GM12878 (cell line): ENCODE measurements around the gene SLC35F3. TPM values are rescaled to one million over a fixed set of nuclear protein-coding genes. Genes with fewer than 3 reads are reported as not detected.

Experiments
- ATAC-seq: fragments of 200-7000 bp; cut with Tn5 transposase; 3 replicates; pipeline ENCODE4 v1.9.1; 2020; ENCODE audit warnings: mild to moderate bottlenecking, moderate library complexity
- BruUV-seq: library from RNA; stranded (reverse); fragments of 400-500 nt; replicated peaks from 2 replicates; lab custom pipeline; 2021; lab: Mats Ljungman, UMichigan
- CTCF ChIA-PET: fragments of 300-600 bp; sonication (Branson Sonifier 250); formaldehyde crosslinking; extraction: SDS; loops from one replicate; lab custom pipeline; 2021; ENCODE audit warnings: inconsistent platforms; lab: Yijun Ruan, JAX
- POLR2A ChIA-PET: fragments of 350-600 bp; formaldehyde crosslinking; extraction: SDS; loops from one replicate; lab custom pipeline; 2021; ENCODE audit warnings: inconsistent platforms; lab: Charles Lee
- RAD21 ChIA-PET: fragments of 300-600 bp; sonication (Branson Sonifier 250); formaldehyde crosslinking; loops from one replicate; lab custom pipeline; 2023; ENCODE audit warnings: antibody characterized with exemption; ENCODE audit not compliant: unreplicated experiment; lab: Charles Lee
- SMC1A ChIA-PET: fragments of 300-600 bp; sonication (Branson Sonifier 250); formaldehyde crosslinking; loops from one replicate; lab custom pipeline; 2023; ENCODE audit not compliant: unreplicated experiment, uncharacterized antibody; lab: Charles Lee
- DNase-seq: peaks from one replicate; pipeline ENCODE4 v3.0.0-alpha.2; 2011; ENCODE audit warnings: low read depth, low spot score
- FAIRE-seq: peaks from 3 replicates; lab custom pipeline; 2011; peaks lifted over from hg19 to GRCh38; lab: Jason Lieb, UNC
- H2AFZ ChIP-seq: 2 replicates; pipeline ENCODE4 v1.6.0; 2011; ENCODE audit warnings: low read depth, low read length, control low read depth; ENCODE audit not compliant: control insufficient read depth
- H3K27ac ChIP-seq: 2 replicates; pipeline ENCODE4 v1.5.1; 2011; ENCODE audit warnings: control low read depth; ENCODE audit not compliant: control insufficient read depth, insufficient read depth
- H3K27me3 ChIP-seq, 2 experiments: replicated peaks in 1 of 2; 2 replicates each; pipeline versions ENCODE4 v1.6.0 to v1.6.1; 2011; ENCODE audit warnings: low read length in 1 of 2; ENCODE audit not compliant: control insufficient read depth in 2 of 2, insufficient read depth in 2 of 2
- H3K36me3 ChIP-seq, 2 experiments: 2 replicates each; pipeline ENCODE4 v1.5.1; 2011; ENCODE audit warnings: low read length in 1 of 2; ENCODE audit not compliant: control insufficient read depth in 2 of 2, insufficient read depth in 2 of 2
- H3K4me1 ChIP-seq: 2 replicates; pipeline ENCODE4 v1.6.1; 2011; ENCODE audit warnings: mild to moderate bottlenecking, low read length, moderate library complexity, mixed read lengths; ENCODE audit not compliant: control insufficient read depth, insufficient read depth
- H3K4me2 ChIP-seq: 2 replicates; pipeline ENCODE4 v1.6.0; 2011; ENCODE audit warnings: control low read depth; ENCODE audit not compliant: control insufficient read depth, insufficient read depth
- H3K4me3 ChIP-seq: fragments of 200-600 bp; sonication (generic); 2 replicates; pipeline ENCODE4 v1.5.1; 2016
- H3K79me2 ChIP-seq: 2 replicates; pipeline ENCODE4 v1.6.0; 2011; ENCODE audit warnings: low read length; ENCODE audit not compliant: control insufficient read depth, insufficient read depth
- H3K9ac ChIP-seq: 2 replicates; pipeline ENCODE4 v1.8.0; 2011; ENCODE audit warnings: low read length, control low read depth, mixed read lengths; ENCODE audit not compliant: control insufficient read depth, insufficient read depth
- H3K9me3 ChIP-seq: replicated peaks from 3 replicates; pipeline ENCODE4 v1.5.1; 2011; ENCODE audit warnings: mild to moderate bottlenecking, low read length; ENCODE audit not compliant: control insufficient read depth, insufficient read depth
- H4K20me1 ChIP-seq: 2 replicates; pipeline ENCODE4 v1.6.0; 2011; ENCODE audit not compliant: control insufficient read depth, insufficient read depth
- CBX5 ChIP-seq: sonication (generic); IDR thresholded peaks from 2 replicates; pipeline ENCODE4 v1.6.1; 2016; ENCODE audit warnings: low read depth, moderate library complexity, mild to moderate bottlenecking, inconsistent platforms
- EGR1 ChIP-seq, 2 experiments: IDR thresholded peaks; 1 replicate in 1 of 2; 2 replicates in 1 of 2; pipeline ENCODE4 v1.6.1; 2011 to 2012; ENCODE audit warnings: low read depth in 2 of 2, low read length in 2 of 2, borderline replicate concordance in 1 of 2, mild to moderate bottlenecking in 1 of 2, moderate library complexity in 1 of 2
- HDGF ChIP-seq: fragments of 450-650 bp; IDR thresholded peaks from 2 replicates; pipeline ENCODE4 v1.6.1; 2016; ENCODE audit warnings: antibody characterized with exemption
- JUNB ChIP-seq: IDR thresholded peaks from 2 replicates; pipeline ENCODE4 v1.6.1; 2016; ENCODE audit warnings: antibody characterized with exemption, mild to moderate bottlenecking
- MEF2B ChIP-seq: fragments of 450-650 bp; IDR thresholded peaks from 2 replicates; pipeline ENCODE4 v1.6.1; 2018; ENCODE audit warnings: mild to moderate bottlenecking, moderate library complexity; ENCODE audit not compliant: partially characterized antibody, poor library complexity, severe bottlenecking
- POLR2AphosphoS2 ChIP-seq: IDR thresholded peaks from 2 replicates; pipeline ENCODE4 v1.6.1; 2011; ENCODE audit warnings: low read depth, mild to moderate bottlenecking, low read length, improper control_type of control experiment, moderate library complexity
- RB1 ChIP-seq: fragments of 450-650 bp; formaldehyde crosslinking; IDR thresholded peaks from 2 replicates; pipeline ENCODE4 v1.6.1; 2017; ENCODE audit warnings: mild to moderate bottlenecking, borderline replicate concordance
- SP1 ChIP-seq: IDR thresholded peaks from one replicate; pipeline ENCODE4 v1.6.1; 2011; ENCODE audit warnings: low read depth, low read length
- TCF7 ChIP-seq: IDR thresholded peaks from 2 replicates; pipeline ENCODE4 v1.6.1; 2014; ENCODE audit warnings: antibody characterized with exemption, borderline replicate concordance
- WGBS: methylation state at CpG from one replicate; pipeline ENCODE4 v1.1.6; 2016; ENCODE audit warnings: low lambda C conversion rate; ENCODE audit not compliant: insufficient replicate concordance, insufficient coverage; ENCODE audit errors: missing lambda C conversion rate; 5-methylcytosine and 5-hydroxymethylcytosine counted together
- in situ Hi-C: fragments of 300-500 bp; cut with MboI; formaldehyde crosslinking; loops from 9 replicates; pipeline ENCODE4 v1.14.3; 2018; ENCODE audit warnings: mixed read lengths
- intact Hi-C: fragments of 100-400 bp; cut with micrococcal nuclease; formaldehyde crosslinking; loops from one replicate; pipeline ENCODE4 v1.14.2; 2022; ENCODE audit not compliant: unreplicated experiment
- polyA plus RNA-seq, 11 experiments: library from polyadenylated mRNA; depleted of rRNA in 4 of 11; unstranded in 6 of 11; stranded (reverse) in 5 of 11; fragments of >200 nt; fragmentation: Nextera tagmentation in 4 of 11; fragmentation: Illumina TruSeq in 1 of 11; extraction: Ambion mirVana in 4 of 11; extraction: Trizol in 1 of 11; gene quantifications; 1 replicate in 1 of 11; 2 replicates in 10 of 11; pipeline versions ENCODE4 v1.2.1 to v1.2.3, GENCODE V29; 2011 to 2016; ENCODE audit warnings: inconsistent platforms in 2 of 11, missing spikeins in 2 of 11, low read depth in 1 of 11
- total RNA-seq, 4 experiments: library from RNA; depleted of rRNA in 3 of 4; stranded (reverse); fragments of >200 nt in 3 of 4; fragmentation: Illumina TruSeq in 1 of 4; extraction: Trizol in 1 of 4; gene quantifications; 2 replicates each; pipeline versions ENCODE4 v1.2.1 to v1.2.3, GENCODE V29; 2013 to 2021
- TF ChIP-seq, protein P1 (sequence below): fragments of 450-650 bp; conservative IDR thresholded peaks from 2 replicates; pipeline ENCODE4 v1.6.1; 2017; ENCODE audit warnings: mild to moderate bottlenecking, moderate library complexity
- TF ChIP-seq, protein P2 (sequence below): IDR thresholded peaks from 2 replicates; pipeline ENCODE4 v1.6.1; 2012; ENCODE audit warnings: low read depth, low read length, improper control_type of control experiment
- TF ChIP-seq, protein P3 (sequence below): fragments of 450-650 bp; IDR thresholded peaks from 2 replicates; pipeline ENCODE4 v1.6.1; 2014; ENCODE audit warnings: mild to moderate bottlenecking

The SLC35F3 gene
- total and polyA plus RNA-seq, 10 of the 15 experiments (the other 5 are each of a cell fraction or from before 2014, with no cell fraction given) = 1.0 to 8.6 (median 5.7) TPM

DNA sequence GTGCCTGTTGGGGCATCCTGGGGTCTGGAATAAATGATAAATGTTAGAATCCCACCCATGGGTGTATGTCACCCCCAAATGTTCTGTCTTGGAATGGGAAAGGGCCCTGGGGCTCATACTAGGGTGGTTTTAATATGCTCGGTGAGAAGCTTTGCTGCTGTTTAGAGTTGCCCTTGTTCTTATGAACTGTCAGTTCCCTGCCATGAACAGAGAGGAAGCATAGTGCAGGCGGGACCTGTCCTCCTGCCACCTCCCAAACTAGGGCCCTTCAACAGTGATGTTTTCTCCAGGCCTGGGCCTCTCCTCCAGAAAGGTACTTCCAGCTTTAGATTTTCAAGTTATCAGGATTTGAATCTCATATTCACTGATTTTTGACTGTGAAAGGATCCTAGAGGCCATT lies 388.1 kb downstream of the SLC35F3 start:
- H2AFZ ChIP-seq = no peak overlapping the region
- H3K79me2 ChIP-seq = no peaks in the 10 kb centered on the region
- ChIA-PET POLR2A (no interaction called here), CTCF (interaction anchor here (1.0 to 5.1 kb wide), 2 partner anchors 18 to 34 kb away, joined by 3 to 30 read pairs; no protein-coding TSS in a partner anchor), RAD21 (no interaction called here), SMC1A (interaction anchor here (0.7 to 1.4 kb wide), 4 partner anchors 8 to 26 kb away, joined by 3 to 4 read pairs (median 4); no protein-coding TSS in a partner anchor)
- H3K4me1 ChIP-seq = no peaks in the 10 kb centered on the region
- H4K20me1 ChIP-seq = no peaks in the 10 kb centered on the region
- in situ Hi-C loops (no loop called here), intact Hi-C loops (no loop called here)
- no peak overlapping the region for H3K9ac ChIP-seq
- DNase-seq (no peak), FAIRE-seq (no peak), ATAC-seq (no peak)
- no peaks in the 10 kb centered on the region for H3K36me3 ChIP-seq
- no peak overlapping the region for H3K27ac ChIP-seq
- H3K4me2 ChIP-seq = no peak overlapping the region
- no peak overlapping the region for H3K4me3 ChIP-seq
- 50% methylated on average over 2 of the region's 2 CpGs for WGBS
- no TSS peak for BruUV-seq
- H3K27me3 ChIP-seq = no peaks in the 10 kb centered on the region
- no peaks in the 10 kb centered on the region; the same call in none of the 3 replicates for H3K9me3 ChIP-seq
- TF ChIP-seq CBX5 = no peak
- no peak for TF ChIP-seq JUNB
- TF ChIP-seq TCF7 = no peak
- TF ChIP-seq RB1 = no peak
- no peak for TF ChIP-seq HDGF
- TF ChIP-seq EGR1 (IDR thresholded peaks at IDR 0.05; ENCODE audit: borderline replicate concordance in 1 of 2, low read depth in 2 of 2, low read length in 2 of 2) = no peak
- no peak for TF ChIP-seq POLR2AphosphoS2
- TF ChIP-seq MEF2B = no peak
- TF ChIP-seq, protein P1, sequence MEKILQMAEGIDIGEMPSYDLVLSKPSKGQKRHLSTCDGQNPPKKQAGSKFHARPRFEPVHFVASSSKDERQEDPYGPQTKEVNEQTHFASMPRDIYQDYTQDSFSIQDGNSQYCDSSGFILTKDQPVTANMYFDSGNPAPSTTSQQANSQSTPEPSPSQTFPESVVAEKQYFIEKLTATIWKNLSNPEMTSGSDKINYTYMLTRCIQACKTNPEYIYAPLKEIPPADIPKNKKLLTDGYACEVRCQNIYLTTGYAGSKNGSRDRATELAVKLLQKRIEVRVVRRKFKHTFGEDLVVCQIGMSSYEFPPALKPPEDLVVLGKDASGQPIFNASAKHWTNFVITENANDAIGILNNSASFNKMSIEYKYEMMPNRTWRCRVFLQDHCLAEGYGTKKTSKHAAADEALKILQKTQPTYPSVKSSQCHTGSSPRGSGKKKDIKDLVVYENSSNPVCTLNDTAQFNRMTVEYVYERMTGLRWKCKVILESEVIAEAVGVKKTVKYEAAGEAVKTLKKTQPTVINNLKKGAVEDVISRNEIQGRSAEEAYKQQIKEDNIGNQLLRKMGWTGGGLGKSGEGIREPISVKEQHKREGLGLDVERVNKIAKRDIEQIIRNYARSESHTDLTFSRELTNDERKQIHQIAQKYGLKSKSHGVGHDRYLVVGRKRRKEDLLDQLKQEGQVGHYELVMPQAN = no peak
- TF ChIP-seq, protein P2, sequence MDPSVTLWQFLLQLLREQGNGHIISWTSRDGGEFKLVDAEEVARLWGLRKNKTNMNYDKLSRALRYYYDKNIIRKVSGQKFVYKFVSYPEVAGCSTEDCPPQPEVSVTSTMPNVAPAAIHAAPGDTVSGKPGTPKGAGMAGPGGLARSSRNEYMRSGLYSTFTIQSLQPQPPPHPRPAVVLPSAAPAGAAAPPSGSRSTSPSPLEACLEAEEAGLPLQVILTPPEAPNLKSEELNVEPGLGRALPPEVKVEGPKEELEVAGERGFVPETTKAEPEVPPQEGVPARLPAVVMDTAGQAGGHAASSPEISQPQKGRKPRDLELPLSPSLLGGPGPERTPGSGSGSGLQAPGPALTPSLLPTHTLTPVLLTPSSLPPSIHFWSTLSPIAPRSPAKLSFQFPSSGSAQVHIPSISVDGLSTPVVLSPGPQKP = no peak
- TF ChIP-seq, protein P3, sequence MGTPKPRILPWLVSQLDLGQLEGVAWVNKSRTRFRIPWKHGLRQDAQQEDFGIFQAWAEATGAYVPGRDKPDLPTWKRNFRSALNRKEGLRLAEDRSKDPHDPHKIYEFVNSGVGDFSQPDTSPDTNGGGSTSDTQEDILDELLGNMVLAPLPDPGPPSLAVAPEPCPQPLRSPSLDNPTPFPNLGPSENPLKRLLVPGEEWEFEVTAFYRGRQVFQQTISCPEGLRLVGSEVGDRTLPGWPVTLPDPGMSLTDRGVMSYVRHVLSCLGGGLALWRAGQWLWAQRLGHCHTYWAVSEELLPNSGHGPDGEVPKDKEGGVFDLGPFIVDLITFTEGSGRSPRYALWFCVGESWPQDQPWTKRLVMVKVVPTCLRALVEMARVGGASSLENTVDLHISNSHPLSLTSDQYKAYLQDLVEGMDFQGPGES = no peak
- TF ChIP-seq SP1 = no peak
- TF ChIP-seq, all 136 proteins: peak for 0
